Measurements from ENCODE around the gene FNDC11.

FNDC11 gene

GRCh38 chr20:63582382-63583063 lies 28.6 kb downstream of the FNDC11 start:
- no peak for DNase-seq

DNA sequence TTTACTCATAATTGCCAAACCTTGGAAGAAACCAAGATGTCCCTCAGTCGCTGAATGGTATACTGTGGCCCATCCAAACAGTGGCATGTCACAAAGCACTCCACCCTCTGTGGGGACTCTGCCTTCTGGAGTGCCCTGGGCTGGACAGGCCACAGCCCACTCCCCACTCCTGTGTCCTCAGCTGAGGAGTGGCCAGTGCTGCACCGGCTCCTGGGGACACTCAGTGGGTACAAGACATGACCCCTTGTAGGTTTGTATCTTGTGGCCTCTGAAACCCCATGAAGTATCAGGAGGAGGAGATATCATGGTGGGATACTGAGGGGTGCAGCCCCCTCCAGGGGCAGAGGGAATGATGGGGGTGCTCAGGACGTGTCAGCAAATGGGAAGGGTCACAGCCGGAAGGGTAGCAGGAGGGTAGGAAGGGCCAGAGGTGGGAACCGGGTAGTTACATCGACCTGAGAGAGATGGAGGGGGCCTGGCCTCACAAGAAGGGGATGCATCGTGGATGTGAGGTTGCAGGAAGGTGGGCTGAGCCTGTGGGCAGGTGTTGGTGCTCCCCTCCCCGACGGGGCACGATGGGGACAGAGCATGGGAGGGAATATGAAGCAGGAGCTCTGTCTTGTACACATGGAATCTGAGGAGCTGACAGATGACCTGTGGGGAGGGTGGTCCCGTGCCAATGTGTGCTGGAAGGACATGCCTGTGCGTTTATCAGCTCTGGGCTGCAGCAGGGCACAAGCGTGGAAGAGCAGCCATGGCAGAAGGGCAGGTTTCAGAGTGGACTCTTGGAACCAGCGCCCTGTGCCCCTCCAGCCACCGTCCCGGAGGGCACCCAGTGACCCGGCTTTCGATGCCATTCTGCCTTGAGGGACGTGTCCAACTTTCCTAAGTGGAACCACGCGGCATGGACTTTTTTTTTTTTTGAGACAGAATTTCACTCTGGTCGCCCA lies 31.9 kb downstream of the FNDC11 start:
- DNase-seq = no peak

- no peak for DNase-seq
Observed at GRCh38 chr20:63586797-63587196, 32.8 kb downstream of the FNDC11 start.

DNA sequence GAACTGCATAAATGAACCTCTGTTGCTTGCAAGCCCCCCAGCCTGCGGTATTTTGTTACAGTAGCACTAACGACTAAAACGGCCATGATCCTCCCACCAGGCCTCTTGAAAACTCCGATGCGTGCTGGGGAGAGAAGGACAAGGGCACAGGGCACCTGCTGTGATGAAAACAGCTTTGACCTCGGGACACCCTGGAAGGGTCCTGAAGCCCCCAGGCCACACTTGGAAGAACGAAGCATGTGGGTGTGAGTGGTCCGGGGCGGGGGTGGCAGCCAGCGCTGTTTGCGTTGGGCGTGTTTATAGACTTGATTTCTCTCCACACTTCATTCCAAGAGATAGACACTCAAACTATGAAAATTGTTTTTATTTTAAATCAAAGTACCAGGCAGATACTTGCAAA lies 33.3 kb downstream of the FNDC11 start:
- DNase-seq = no peak

DNA sequence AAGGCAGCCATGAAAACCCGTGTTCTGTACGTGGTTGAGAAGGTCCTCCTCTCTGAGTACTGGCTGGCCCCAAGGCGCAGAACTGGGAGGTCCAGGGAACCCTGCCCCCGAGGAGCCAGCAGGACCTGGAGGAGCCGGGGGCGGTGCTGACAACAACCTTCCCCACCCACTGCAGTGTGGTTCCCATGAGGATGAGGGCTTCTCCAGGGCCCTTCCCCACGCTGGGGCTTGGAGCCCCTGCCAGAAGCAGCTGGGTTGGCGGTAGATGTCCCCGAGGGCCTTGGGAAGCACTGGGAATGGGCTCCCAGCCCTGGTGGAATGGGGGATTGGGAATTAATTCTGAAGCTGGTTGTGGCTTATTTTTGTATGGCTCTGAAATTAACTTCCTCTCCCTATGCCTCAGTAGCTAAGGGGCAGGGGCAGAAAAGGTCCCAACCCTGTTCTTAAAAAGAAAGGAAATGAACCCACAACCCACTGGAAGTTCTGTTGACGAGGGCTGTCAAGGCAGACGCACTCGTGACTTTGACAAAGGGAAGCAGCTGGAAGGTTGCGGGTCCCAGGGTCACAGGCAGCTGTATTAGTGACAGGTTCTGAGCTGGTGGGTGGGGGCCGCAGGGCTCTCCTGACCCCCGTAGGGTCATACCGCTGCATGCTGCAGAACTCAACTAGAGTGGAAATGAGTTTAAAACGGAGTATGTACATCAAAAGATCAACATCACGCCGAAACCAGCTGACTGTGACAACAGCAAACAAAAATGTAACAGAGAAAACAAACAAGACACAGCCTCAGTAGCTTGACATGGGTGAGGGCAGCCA lies 34.0 kb downstream of the FNDC11 start:
- no peak for DNase-seq

- DNase-seq = no peak
Observed at GRCh38 chr20:63588641-63589041, 34.7 kb downstream of the FNDC11 start.

DNA sequence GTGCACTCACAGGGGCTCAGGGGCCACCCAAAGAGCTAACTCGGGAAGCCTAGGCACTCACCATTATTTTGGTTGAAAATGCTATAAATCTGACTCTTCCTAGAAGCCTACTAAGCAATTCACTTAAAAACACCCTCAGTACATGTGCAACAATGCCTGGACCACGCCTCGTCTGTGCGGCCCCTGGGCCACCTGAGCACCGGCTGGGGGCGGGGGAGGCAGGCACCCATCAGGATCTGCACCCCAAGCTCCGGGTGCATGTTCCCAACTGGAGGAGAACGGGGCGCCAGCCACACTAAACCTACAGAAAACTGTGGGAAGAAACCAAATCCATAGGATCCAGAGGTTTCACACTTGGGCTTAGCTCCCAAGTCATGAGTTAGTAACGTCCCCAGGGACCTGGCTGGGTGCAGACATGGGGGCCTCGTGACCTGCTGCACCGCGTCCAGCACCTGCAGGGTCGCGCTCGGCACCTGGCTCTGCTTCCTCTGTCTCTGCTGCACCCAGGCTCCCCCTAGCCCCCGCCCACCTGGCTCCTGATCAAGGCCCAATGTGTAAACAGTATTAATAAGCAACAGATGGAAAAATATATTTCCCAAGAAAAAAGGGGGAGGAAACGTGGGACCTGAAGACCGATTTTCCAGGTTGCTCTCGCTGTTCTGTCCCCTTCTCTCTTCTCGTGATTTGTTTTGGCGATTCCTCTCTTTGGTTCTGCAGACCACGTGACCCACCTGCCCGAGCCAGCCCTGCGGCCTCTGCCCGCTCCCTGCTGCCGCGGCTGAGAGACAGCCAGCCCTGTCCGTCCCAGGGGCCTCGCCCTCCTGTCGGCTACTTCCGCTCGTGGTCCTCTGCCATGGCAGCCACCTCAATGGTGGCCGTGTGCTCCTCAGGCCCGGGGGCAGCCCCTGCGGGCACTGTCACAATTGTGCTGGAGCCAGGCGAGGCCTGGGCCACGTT lies 35.6 kb downstream of the FNDC11 start:
- no peak for DNase-seq

DNA sequence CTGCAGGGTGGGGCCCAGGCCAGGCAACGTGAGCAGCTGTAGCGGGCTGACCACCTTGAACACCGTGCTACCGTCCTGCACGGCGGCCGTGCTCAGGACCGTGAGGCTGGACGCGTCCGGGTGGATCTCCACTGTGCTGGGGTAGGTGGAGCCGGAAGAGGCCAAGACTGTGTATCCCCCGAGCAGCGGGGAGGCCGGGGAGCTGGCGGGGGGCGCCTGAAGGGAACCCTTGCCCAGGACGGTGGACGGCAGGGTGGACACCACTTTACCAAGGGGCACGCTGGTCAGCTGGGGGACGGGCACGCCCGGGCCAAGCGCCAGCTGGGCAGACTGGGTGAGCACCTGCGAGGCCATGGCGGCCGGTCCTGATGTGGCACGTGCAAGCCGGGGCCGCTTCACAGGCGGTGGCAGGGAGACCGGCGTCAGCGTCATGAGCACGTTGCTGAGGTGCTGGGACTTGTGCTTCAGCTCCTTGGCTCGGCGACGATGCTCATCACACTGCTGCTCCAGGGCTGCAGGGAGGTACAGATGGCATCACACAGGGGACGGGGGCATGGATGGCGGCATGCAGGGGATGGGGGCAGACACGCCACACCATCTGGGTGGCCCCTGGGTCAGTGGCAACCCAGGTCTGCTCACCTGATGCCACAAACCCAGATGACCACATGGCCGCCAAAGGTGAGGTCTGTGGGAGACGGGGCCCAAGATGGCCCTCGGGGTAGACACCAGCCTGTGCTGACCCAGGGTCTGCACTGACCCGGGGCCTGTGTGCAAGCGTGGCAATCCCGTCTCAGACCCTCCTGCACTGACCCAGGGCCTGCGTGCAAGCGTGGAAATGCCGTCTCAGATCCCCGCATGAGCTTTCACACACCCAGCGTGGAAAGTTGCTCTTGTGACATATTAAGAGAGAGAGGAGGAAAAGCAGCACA lies 36.5 kb downstream of the FNDC11 start:
- no peak for DNase-seq

DNA sequence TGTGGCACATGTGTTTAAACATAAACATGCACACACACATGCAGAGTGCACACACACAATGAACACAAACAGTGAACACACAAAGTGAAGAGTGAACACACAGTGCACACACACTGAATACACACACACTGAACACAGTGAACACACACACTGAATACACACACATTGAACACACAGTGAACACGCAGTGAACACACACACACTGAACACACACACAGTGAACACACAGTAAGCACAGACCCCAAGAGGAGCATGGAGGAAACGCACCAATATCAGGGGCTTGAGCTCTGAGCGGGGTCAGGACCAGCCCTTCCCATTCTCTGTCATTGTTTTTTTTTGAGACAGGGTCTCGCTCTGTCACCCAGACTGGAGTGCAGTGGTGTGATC lies 37.2 kb downstream of the FNDC11 start:
- no peak for DNase-seq

DNA sequence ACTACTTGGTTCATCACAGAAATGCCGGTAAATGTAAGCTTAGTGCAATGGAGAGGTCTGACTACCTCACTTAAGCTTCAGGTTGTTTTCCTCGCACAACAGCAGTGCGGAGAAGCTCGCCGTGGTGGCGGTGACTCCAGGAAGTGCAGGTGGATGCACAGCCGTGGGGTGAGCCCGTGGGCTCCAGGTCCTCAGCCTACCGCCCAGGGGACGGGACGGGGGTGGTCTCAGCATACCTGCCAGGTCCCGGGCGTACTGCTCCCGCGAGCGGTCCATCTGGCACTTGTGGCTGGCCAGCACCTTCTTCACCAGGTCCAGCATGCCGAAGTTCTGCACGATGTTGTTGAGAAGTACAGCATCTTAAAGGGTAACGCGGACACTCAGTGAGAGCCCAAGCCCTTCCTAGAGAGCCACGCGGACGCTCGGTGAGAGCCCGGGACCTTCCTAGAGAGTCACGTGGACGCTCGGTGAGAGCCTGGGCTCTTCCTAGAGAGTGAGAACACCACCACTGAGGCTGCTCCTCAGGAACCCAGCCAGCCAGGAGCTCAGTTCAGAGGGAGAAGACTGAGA lies 37.9 kb downstream of the FNDC11 start:
- DNase-seq = no peak

DNA sequence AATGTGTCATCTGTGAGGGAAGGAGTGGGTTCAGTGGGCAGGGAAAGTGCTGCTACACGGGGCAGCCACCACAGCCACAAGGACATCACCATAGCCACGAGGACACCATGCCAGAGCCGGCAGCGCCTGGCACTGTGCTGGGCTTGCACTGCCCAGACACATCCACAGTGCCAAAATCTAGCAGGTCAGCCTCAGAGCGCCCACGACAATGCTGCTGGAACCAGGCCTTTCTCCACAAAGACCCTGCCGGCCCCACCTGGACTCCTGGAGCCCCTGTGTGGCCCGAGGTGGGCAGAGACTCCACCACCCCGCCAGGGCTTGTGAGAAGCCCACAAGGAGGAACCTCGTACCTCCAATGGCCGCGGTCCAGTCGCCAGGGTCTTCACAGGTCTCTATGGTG lies 38.7 kb downstream of the FNDC11 start:
- no peak for DNase-seq

DNA sequence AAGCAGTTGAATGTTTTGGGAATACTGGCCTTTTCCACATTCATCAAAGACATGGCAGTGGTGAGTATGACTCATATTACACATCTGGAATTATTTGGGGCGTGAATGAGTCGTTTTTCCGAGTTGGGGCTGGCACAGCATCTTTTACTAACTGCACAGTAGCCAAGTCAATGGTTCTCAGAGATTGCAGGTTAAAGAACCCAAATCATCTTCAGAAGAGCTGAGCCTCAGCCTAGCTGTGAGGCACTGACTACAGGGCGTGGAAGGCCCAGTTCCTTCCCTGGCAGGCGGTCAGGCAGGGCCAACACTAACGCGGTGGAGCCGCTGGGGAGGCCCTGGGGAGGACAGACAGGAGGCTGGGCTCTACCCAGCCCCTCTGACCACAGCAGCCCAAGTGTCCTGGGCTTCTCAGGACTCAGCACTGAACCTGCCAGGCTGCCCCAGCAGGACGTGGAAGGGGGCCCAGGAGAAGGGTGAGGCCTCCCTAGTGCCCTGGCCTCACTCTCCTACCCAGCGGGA lies 40.1 kb downstream of the FNDC11 start:
- no peak for DNase-seq

GRCh38 chr20:63595416-63596127 lies 41.6 kb downstream of the FNDC11 start:
- no peak for DNase-seq

DNA sequence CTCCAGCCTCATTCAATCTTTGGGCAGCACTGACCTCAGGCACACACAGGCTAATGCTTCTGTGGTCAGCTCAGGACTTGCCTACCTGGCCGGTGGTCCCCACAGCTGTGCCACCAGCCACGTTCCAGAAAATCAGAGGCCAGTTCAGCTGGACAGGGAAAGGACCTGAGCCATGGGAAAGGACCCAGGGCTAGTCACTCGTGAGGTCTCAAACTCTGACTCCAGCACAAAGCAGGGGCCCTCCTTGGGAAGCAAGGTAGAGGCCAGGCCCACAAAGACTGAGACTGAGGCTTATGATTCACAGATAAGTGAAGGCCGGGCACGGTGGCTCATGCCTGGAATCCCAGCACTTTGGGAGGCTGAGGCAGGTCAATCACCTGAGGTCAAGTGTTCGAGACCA lies 42.5 kb downstream of the FNDC11 start:
- DNase-seq = no peak

DNA sequence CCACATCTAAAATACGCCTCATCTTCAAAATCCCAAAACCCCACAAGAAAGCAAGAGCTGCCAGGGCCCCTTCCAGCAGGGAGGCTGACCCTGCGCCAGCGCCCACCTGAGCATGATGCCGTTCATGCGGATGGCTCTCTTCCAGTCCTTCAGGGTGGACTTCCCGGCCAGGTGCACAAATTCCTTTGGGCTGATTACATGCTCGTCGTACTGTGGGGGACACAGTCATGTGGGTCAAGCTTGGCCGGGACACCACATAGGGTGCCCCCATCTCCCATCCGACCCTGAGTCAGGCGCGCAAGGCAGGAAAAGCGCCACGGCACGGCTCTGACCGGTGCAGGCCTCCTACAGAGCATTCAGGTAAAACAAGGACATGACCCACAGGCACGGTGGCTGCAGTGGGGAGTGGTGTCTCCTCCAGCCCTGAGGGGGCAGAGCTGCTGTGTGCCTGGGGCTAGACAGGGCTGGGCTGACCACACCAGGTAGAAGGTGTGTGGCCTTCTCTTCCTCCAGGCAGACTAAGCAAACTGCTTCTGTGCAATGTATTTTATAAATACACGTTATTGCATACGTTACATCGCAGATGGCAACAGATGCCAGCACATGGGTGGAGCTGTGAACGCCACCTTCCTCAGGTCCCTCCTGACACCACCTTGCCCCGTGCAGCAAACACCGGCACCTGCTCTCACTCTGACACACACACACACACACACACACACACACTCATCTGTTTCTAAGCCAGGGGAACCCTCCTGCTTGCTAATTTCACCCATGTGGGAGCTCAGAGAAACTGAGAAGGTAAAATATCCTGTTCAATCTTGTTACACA lies 43.9 kb downstream of the FNDC11 start:
- DNase-seq = no peak

DNA sequence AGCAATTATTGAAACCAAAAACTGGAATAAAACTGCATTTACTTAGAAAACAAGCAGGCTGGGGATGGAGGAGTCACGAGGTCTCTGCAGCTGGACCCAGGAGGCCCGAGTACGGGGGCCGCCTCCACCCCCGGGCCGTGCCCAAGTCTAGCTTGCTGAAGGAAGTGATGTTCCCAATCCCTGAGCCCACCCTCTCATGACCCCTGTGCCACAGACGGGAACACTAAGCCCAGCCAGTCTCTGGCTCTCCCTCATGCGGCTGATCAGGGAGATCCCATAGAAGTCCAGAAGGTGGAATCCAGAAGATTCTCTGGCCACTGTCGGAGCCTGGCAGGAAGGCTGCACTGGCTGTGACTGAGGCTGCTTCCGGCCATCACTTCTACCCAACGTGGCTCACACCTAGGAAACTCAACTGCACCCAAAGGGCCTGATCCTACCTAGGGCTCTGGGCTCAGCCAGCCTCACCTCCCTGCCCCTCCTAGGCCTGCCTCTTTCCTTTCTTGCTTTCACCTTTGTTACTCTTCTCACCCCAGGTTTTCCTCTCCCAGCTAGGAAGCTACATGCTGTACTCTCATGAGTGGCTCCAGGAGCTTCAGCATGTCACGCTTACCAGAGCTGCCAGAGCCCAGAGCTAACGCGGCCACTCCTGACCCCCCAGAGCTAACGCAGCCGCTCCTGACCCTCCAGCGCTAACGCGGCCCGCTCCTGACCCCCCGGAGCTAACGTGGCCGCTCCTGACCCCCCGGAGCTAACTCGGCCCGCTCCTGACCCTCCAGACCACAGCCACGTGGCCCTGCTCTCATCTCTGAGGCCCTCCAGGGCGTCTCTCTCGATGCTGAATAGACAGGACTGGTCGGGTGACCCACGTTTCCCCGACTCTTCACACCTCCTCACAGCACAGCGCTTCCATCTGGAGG lies 44.8 kb downstream of the FNDC11 start:
- no peak for DNase-seq

DNA sequence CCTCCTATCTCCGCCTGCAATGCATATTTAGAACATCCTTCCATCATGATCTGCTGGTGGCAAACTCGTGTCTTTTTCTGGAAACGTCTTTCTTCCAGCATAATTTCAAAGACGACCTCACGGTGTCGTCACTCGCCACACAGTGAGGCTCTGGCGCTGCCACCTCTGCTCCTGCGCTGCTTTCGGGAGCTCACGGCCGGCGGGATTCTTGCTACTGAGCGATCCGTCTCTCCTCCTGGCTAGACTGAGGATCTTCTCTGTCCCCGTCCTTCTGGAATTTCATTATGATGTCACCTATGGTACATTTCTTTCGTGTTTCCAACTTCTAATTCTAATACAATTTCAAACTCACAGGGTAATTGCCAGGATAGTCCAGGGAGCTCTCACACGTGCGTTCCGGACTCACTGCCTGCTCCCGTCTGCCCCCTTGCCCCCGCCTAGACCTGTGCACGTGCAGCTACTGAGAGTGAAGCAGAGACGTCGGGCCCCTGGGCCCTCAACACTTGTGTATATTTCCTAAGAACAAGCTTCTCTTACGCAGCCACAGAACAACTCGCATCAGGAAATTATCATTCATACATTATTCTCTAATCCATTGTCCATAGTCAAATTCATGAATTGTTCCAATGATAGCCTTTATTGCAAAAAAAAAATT lies 45.6 kb downstream of the FNDC11 start:
- no peak for DNase-seq

Measured in central memory CD4-positive, alpha-beta T cell (primary cell).